Neural cell (in vitro differentiated cells): ENCODE data around the gene HCFC2.

ENCODE experiments used
- POLR2AphosphoS5 ChIP-seq: IDR thresholded peaks from 2 replicates; pipeline ENCODE4 v1.6.1; 2012
- REST ChIP-seq: IDR thresholded peaks from 2 replicates; pipeline ENCODE4 v1.6.1; 2012; ENCODE audit warnings: borderline replicate concordance
- TF ChIP-seq, protein P1 (sequence below): fragments of 450-650 bp; IDR thresholded peaks from 2 replicates; pipeline ENCODE4 v1.5.1; 2014; ENCODE audit warnings: antibody characterized with exemption, mild to moderate bottlenecking, moderate library complexity; ENCODE audit not compliant: poor library complexity, severe bottlenecking

DNA sequence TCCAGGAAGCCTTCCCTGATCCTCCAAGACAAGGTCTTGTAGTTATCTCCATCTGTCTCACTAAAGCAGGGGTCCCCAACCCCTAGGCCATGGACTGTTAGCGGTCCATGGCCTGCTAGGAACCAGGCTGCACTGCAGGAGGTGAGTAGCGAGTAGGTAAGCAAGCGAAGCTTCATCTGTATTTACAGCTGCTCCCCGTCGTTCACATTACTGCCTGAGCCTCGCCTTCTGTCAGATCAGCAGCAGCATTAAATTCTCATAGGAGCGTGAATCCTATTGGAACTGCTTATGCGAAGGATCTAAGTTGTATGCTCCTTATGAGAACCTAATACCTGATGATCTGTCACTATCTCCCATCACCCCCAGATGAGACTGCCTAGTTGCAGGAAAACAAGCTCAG lies 86.1 kb downstream of the HCFC2 start:
- TF ChIP-seq REST (no peak), POLR2AphosphoS5 (no peak)
- TF ChIP-seq, protein P1, sequence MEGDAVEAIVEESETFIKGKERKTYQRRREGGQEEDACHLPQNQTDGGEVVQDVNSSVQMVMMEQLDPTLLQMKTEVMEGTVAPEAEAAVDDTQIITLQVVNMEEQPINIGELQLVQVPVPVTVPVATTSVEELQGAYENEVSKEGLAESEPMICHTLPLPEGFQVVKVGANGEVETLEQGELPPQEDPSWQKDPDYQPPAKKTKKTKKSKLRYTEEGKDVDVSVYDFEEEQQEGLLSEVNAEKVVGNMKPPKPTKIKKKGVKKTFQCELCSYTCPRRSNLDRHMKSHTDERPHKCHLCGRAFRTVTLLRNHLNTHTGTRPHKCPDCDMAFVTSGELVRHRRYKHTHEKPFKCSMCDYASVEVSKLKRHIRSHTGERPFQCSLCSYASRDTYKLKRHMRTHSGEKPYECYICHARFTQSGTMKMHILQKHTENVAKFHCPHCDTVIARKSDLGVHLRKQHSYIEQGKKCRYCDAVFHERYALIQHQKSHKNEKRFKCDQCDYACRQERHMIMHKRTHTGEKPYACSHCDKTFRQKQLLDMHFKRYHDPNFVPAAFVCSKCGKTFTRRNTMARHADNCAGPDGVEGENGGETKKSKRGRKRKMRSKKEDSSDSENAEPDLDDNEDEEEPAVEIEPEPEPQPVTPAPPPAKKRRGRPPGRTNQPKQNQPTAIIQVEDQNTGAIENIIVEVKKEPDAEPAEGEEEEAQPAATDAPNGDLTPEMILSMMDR, result no peak
